ENCODE measurements around the gene YIPF1. TPM values are rescaled to one million over a fixed set of nuclear protein-coding genes. Genes with fewer than 3 reads are reported as not detected.
A peak's percentile ranks its signal among the peaks of the same experiment; 100 is the strongest.

Gene YIPF1
- total RNA-seq (13.9 and 19.3 TPM in 2 replicates), polyA plus RNA-seq (12.2 and 15.8 TPM in 2 replicates), polyA minus RNA-seq (14.0 and 15.4 TPM in 2 replicates)
- total RNA-seq (2013) = 20.9 TPM

GRCh38 chr1:53889304-53890298 lies at the start of gene YIPF1:
Gene YIPF1, minus strand, starts transcription at chr1:53889797. Its CDS starts 860 bp downstream, at chr1:53888937.
- intact Hi-C loops (cut with micrococcal nuclease) = loop anchor here (1.0 to 10.0 kb wide), 6 partner anchors 51 to 1162 kb away; partner anchors contain the start of genes LRP8, LRRC42, NDC1 and PARS2
- peak; percentile 87 for DNase-seq
- H4K20me1 ChIP-seq (ENCODE audit: control insufficient read depth, insufficient read depth, low read length, poor library complexity, severe bottlenecking) = no peaks in the 10 kb centered on the region
- peak within 1 kb of the TSS; percentile 79 for H3K27ac Mint-ChIP-seq
- H3K4me1 ChIP-seq (ENCODE audit: control insufficient read depth in 2 of 2, insufficient read depth in 2 of 2, low read length in 2 of 2) = peaks cover 19 to 27% of the 10 kb centered on the region in 2 donors
- WGBS (ENCODE audit: insufficient coverage) = 2% methylated on average over 48 of the region's 62 CpGs
- POLR2A ChIA-PET = interaction anchor here (0.8 to 2.8 kb wide), 2 partner anchors 55 to 58 kb away, joined by 3 to 13 read pairs; partner anchors contain the start of gene IFT25
- ATAC-seq (ENCODE audit: low read depth) = peak; percentile 99
- CTCF ChIA-PET = interaction anchor here (1.0 to 2.1 kb wide), 6 partner anchors 11 to 69 kb away, joined by 3 to 14 read pairs (median 4); partner anchors contain the start of genes IFT25 and LRRC42
- peaks cover 4% of the 10 kb centered on the region for H3K79me2 ChIP-seq (ENCODE audit: control insufficient read depth, insufficient read depth, low read length)
- no peaks in the 10 kb centered on the region for H3K9me3 Mint-ChIP-seq (ENCODE audit: insufficient read depth)
- no peaks in the 10 kb centered on the region for H3K9me3 ChIP-seq (ENCODE audit: control extremely low read depth in 1 of 3, control insufficient read depth in 2 of 3, insufficient read depth in 1 of 3, low read length in 2 of 3)
- peak within 1 kb of the TSS; percentile 84 for H3K9ac ChIP-seq (ENCODE audit: low read length)
- H3K4me3 ChIP-seq (ENCODE audit: control extremely low read depth in 1 of 5, extremely low read depth in 1 of 5, insufficient read depth in 1 of 5, low read depth in 2 of 5, low read length in 4 of 5) = peak within 1 kb of the TSS; percentile 76 to 95 (median 83)
- H2AFZ ChIP-seq (ENCODE audit: insufficient read depth, low read depth, low read length, poor library complexity, severe bottlenecking) = peak within 1 kb of the TSS; percentile 79
- peaks cover 1% of the 10 kb centered on the region for H3K27me3 Mint-ChIP-seq
- TF ChIP-seq EZH2 (IDR thresholded peaks at IDR 0.05; ENCODE audit: borderline replicate concordance, insufficient read depth, low read depth, low read length, poor library complexity, severe bottlenecking) = no peak
- peak within 1 kb of the TSS; percentile 78 for H3K4me2 ChIP-seq (replicated peaks; ENCODE audit: low read depth, low read length, poor library complexity, severe bottlenecking)
- peak within 1 kb of the TSS; percentile 96 for H3K4me3 Mint-ChIP-seq
- peaks cover 44% of the 10 kb centered on the region for H3K4me1 Mint-ChIP-seq
- no peaks in the 10 kb centered on the region for H3K27me3 ChIP-seq (replicated peaks in 1 of 4; ENCODE audit: control extremely low read depth in 1 of 4, control insufficient read depth in 3 of 4, insufficient read depth in 4 of 4, low read length in 3 of 4)
- H3K27ac ChIP-seq (ENCODE audit: low read length in 2 of 2) = peak within 1 kb of the TSS; percentile 14 to 71
- H3K36me3 ChIP-seq (replicated peaks in 1 of 2; ENCODE audit: control extremely low read depth in 1 of 2, control insufficient read depth in 1 of 2, extremely low read depth in 1 of 2, insufficient read depth in 2 of 2, low read length in 1 of 2) = peaks cover 7 to 9% of the 10 kb centered on the region in 2 experiments

DNA sequence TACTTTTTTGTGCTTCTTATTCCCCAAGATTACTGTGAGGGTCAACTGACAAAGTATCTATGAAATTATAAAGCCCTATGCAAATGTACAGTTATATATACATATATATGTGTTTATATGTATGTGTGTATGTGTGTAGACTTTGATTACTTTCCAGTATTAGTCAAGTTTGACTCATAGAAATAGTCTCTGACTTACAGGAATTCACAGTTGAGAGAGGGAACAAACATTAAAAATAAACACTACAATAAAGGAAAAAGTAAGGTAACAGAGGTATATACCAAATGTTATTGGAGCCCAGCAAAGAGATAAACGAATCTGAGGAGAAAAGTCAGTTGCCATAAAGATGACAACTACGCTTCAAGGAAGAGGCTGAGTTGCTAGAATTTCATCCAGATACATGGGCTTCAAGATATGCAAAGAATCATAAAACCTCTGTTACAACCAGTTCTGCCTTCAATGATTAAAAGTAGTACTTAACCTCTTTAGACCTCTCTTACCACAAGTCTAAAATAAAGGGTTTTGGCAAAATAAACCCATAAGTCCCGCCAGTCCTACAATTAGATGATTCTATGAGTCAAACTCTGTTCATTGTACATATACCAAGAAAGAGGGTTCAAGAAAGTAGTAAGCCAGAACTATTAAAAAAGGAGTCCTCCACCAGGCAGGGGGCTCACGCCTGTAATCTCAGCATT lies 48.7 kb upstream of the YIPF1 start:
- Histone ChIP-seq H3K79me2 (ENCODE audit: control insufficient read depth, insufficient read depth, low read length) (peaks cover 13% of the 10 kb centered on the region), H3K9me3 (ENCODE audit: control extremely low read depth in 1 of 3, control insufficient read depth in 2 of 3, insufficient read depth in 1 of 3, low read length in 2 of 3) (peaks cover 3 to 7% (median 7%) of the 10 kb centered on the region in 3 donors), H3K36me3 (replicated peaks in 1 of 2; ENCODE audit: control extremely low read depth in 1 of 2, control insufficient read depth in 1 of 2, extremely low read depth in 1 of 2, insufficient read depth in 2 of 2, low read length in 1 of 2) (peaks cover 3 to 13% of the 10 kb centered on the region in 2 experiments), H3K9ac (ENCODE audit: low read length) (no peak overlapping the region), H4K20me1 (ENCODE audit: control insufficient read depth, insufficient read depth, low read length, poor library complexity, severe bottlenecking) (no peaks in the 10 kb centered on the region), H2AFZ (ENCODE audit: insufficient read depth, low read depth, low read length, poor library complexity, severe bottlenecking) (no peak overlapping the region), H3K27me3 (replicated peaks in 1 of 4; ENCODE audit: control extremely low read depth in 1 of 4, control insufficient read depth in 3 of 4, insufficient read depth in 4 of 4, low read length in 3 of 4) (no peaks in the 10 kb centered on the region), H3K4me3 (ENCODE audit: control extremely low read depth in 1 of 5, extremely low read depth in 1 of 5, insufficient read depth in 1 of 5, low read depth in 2 of 5, low read length in 4 of 5) (no peak overlapping the region), H3K4me2 (replicated peaks; ENCODE audit: low read depth, low read length, poor library complexity, severe bottlenecking) (no peak overlapping the region), H3K27ac (ENCODE audit: low read length in 2 of 2) (no peak overlapping the region), H3K4me1 (ENCODE audit: control insufficient read depth in 2 of 2, insufficient read depth in 2 of 2, low read length in 2 of 2) (no peaks in the 10 kb centered on the region)
- no peak for DNase-seq
- no CpG with 5 or more reads among the region's 4 CpGs for WGBS (ENCODE audit: insufficient coverage)
- intact Hi-C loops (cut with micrococcal nuclease) = no loop called here
- ATAC-seq (ENCODE audit: low read depth) = no peak
- Mint-ChIP-seq H3K4me3 (no peak overlapping the region), H3K27me3 (no peaks in the 10 kb centered on the region), H3K27ac (no peak overlapping the region), H3K4me1 (peaks cover 8% of the 10 kb centered on the region), H3K9me3 (ENCODE audit: insufficient read depth) (no peaks in the 10 kb centered on the region)
- TF ChIP-seq EZH2 (IDR thresholded peaks at IDR 0.05; ENCODE audit: borderline replicate concordance, insufficient read depth, low read depth, low read length, poor library complexity, severe bottlenecking) = no peak
- TF ChIP-seq CTCF (IDR thresholded peaks at IDR 0.05) = no peak
- CTCF ChIA-PET = no interaction called here
- POLR2A ChIA-PET = no interaction called here

Data from B cell (primary cell).